HG02943 (cell line): ENCODE data around the gene ACTG1.

Experiments used
- ATAC-seq: cut with Tn5 transposase; IDR thresholded peaks from one replicate; pipeline ENCODE4 v1.9.1; 2021; ENCODE audit warnings: mild to moderate bottlenecking, low read depth, moderate library complexity; ENCODE audit not compliant: unreplicated experiment

Gene ACTG1

DNA sequence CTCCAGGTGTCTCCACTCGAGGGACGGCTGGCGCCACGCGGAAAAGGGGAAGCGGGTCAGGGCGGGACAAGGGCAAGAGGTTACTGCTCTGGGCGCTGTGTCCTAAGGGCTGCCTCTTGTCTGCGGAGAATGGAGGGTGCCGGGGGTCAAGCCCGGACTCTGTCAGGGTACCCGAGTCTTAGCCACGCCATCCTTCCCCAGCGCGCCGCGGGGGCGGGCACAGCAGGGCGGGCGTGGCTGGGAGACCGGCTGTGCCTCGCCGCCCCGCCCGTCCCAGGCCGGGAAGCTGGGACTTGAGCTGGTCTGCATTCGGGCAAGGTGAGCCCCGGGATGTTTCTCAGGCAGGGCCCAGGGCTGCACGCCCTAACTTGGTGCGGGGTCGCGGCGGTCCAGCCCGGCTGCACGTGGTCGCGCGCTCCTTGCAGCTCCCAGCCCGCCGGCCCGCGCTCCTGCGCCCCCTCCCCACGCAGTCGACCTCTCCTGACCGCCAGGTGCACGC is 6.2 kb upstream of the ACTG1 start:
- no peak for ATAC-seq

DNA sequence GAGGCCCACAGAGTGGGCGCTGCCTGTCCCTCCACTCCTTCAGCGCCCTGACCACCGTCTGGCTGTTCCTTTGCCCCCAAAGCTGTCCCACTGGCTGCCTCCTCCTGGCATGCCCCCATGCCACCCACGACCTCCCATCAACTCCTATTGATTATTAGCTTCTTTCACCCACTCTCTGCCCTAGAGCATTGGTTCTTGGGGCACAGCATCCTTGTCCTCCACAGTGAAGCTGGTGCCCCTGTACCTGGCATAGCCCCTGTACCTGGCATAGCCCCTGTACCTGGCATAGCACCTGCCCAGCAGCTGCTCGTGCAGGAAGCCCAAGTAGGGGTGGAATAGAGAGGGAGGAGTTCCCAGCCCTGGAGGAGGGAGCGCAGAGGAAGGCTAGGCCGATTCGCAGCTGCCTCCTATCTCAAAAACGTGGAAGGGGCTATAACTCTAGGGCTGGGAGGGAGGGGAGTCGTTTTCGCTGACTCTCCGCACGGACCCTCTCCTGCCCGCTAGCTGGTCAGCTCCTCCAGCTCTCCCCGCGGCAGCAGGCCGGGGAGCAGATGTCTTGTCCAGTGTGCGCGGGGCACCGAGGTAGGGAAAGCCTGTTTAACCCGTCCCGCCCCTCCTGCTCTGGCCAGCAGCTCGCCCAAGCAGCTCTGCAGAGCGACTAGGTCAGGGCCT is 5.7 kb upstream of the ACTG1 start:
- ATAC-seq, result no peak

DNA sequence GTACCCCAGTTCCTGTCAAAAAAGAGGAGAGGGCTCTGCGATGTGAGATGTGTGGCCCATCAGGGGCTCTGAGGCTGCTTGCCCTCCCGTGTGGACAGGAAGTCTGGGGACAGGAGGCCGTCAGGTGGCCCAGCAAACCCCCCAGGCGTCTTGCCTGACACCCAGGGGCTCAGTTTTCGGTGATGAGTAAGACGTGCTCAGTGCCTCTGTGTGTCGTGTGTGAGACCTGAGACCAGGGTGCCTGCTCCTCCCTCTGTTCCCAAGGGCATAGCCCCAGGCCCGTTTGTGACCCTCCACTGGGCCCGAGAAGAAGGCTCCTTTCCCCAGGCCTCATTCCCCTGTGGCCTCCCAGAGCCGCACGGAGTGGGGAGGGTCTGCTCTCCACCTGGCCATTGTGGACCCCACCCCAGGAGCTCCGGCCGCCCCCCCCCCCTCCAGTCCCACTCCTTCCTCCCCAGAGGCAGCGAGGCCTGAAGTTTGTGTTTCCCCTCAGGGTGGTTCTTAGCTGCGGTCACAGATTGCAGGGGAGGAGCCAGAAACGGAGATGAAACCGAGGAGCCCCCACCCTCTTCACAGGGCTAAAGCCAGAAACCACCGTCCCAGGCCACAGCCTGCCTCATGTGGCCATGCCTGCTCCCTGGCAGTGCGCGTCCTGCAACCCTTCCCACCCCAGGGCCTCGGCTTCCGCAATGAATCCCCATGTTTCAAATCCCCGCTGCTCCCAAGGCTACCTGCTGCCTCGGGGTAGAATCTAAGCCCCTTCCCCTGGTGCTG is 4.9 kb upstream of the ACTG1 start:
- peak; percentile 42 for ATAC-seq

DNA sequence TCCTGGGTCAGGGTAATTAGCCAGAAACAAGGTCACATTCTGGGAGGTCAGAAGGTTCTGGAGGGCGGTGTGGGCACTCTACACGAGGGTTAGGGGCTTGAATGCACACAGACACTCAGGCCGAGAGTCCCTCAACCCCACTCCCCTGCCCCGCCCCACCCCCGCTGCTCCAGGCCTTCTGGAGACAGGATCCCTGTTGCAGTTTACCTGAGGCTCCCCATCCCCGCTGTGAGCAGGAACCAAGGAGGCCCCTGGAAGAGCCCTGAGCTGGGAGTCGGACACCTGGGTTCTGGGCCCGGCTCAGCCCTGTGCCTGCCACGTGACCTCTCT is 4.4 kb upstream of the ACTG1 start:
- ATAC-seq, result no peak

DNA sequence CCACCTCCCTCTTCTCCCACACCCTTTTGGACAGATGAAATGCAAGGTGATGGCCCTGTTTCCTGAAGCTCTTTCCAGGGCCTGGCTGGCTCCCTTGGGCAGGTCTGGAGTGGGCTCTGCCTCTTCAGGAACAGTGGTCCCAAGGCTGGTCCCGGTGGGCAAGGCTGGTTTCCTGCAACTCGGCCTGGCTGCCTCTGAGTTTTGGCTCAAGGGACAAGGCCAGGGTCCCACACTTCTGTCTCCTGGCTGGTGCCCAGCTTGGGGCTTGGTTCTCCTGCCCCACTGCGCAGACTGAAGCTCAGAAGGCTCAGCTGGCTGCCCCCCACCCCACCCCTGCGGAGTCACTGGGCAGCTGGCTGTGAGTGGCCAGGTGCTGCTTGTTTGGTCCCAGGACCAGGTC is 3.8 kb upstream of the ACTG1 start:
- no peak for ATAC-seq

DNA sequence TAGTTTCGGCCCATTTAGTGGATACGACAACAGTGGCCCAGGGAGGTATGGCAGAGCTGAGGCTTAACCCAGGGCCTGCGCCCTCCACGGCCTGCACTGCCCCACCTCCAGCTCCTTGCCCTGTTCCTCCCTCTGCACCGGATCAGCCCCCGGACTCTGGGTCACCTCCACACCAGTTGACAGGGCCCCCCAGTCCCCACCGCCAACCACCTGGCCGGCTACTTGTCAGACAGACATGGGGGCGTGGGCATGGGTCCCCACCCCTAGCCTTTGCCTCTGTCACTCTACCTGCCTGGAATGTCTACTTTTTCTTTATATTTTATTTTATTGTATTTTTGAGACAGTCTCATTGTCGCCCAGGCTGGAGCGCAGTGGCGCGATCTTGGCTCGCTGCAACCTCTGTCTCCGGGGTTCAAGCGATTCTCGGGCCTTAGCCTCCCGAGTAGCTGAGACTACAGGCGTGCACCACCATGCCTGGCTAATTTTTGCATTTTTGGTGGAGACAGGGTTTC is 3.0 kb upstream of the ACTG1 start:
- ATAC-seq, result no peak

DNA sequence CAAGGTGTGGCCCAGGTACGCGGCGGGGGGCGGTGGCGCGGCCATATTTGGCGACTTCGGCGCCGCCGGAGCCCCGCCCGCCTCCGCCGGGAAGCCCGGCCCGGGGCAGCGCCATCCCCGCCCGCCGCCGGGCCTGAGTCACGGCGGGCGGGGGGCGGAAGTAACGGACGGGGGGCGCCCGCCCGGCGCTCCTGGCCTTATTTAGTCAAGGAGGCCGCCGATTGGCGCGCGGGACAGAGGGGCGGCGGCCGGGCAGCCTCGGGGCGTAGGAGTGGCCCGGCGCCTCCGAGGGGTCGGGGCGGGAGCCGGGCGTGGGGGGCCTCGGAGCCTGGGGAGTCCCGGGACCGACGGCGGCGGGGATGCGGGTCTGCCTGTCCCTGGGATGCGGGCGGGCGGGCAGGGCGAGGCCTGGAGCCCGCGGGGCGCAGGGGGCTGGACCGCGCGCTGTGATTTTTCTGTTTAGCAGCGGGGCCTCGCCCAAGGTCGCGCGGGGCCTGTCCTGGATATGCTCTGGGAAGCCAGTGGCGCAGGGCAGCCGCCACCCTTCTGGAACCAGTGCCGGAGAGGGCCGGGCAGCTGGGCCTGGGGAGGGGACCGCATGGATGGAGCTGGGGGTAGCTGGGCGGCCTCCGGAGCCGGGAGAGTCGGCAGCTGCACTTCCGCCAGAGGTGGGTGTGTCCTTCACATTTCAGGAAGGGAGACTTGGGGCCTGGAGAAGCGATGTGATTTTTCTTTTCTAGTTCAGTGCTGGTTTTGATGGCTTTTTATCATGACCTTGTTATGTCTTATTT is 2.3 kb upstream of the ACTG1 start:
- no peak for ATAC-seq

DNA sequence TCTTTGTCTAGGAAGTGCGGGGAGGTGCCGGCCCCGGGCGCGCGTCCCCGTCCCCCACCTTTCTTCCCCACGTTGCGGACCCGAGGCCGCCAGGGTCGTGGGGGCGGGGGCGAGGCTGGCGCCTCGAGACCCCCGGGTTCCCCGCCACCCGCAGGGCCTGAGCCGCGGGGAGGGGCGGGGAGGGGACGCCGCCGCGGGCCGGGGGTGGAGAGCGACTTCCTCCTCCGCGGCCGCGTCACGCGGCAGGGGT is 1.8 kb upstream of the ACTG1 start:
- no peak for ATAC-seq

DNA sequence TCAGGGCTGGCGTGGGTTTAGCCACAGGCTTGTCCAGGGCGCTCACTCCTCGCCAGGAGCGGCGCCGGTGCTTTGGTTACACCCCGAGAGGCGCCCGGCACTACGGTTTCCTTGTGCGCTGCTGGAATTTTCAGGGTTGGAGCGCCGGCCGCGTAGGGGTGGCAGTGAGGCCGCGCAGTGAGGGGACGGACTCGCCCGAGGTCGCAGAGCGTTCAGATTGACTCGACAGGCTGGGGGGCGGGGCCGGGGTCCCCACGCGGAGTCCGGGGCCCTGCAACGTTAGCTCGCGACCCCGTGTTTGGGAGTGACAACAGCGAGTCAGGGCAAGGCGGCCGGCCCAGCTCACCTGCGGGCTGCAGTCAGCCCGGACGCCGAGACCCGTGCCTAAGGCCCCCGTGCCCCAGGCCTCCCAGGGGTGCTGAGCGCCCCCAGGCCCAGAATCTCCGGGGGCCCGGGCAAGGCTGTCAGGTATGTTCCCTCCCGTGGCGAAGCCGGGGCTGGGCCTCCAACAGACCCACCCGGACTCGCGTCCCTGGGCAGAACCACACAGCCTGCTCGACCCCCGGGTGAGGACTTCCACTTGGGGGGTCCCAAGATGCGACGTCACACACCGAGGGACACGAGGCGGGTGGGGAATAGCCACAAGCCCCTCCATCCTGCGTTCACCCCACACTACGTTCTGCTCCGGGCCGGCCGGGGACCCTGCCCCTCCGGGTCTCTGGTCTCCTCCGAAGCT is 1.3 kb upstream of the ACTG1 start:
- no peak for ATAC-seq

DNA sequence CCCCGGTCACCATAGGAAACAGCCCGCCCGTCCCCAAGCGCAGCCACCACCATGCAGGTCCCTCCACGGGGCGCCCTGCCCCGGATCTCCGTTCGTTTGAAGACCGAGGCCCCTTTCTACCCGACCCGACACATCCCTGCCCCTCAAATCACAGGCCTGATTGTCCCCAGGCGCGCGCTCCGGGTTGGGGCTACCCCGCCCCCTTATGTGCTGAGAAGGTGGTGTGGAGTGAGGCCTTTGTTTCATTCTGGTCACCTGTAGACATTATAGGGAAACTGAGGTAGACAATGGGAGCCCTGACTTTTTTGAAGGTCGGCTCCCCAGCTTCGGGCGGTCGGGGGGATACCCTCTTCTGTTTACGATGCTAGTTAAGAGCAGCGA is 763 bp upstream of the ACTG1 start:
- peak; percentile 6 for ATAC-seq

DNA sequence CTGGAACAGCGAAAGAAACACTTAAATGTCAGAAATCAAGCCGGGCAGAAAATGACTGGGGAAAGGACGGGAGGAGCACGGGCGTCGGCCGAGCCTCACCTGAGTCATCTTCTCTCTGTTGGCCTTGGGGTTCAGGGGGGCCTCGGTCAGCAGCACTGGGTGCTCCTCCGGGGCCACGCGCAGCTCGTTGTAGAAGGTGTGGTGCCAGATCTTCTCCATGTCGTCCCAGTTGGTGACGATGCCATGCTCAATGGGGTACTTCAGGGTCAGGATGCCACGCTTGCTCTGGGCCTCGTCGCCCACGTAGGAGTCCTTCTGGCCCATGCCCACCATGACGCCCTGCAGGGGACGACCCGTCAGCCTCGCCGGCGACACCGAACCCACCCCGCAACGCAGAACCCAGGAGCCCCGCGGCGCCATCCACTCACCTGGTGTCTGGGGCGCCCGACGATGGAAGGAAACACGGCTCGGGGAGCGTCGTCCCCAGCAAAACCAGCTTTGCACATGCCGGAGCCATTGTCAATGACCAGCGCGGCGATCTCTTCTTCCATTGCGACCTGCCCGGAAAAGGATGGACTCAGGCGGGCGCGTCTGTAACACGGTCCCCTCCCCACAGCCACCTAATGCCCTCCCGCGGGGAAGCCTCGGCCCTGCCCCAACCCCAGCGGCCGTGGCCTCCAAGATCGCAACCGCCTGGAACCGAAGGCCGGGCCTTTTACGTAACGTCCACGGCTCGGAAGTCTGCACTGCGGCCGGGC is 616 bp downstream of the ACTG1 start:
- ATAC-seq, result no peak

DNA sequence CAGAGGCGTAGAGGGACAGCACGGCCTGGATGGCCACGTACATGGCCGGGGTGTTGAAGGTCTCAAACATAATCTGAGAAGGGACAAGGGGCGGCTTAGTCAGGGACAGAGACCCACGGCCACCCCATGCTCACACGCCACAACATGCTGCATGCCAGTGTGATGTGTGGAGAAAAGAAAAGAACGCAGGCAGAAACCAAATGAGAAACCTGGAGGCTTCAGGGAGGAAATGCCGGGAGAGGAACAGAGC is 1.1 kb downstream of the ACTG1 start:
- no peak for ATAC-seq

DNA sequence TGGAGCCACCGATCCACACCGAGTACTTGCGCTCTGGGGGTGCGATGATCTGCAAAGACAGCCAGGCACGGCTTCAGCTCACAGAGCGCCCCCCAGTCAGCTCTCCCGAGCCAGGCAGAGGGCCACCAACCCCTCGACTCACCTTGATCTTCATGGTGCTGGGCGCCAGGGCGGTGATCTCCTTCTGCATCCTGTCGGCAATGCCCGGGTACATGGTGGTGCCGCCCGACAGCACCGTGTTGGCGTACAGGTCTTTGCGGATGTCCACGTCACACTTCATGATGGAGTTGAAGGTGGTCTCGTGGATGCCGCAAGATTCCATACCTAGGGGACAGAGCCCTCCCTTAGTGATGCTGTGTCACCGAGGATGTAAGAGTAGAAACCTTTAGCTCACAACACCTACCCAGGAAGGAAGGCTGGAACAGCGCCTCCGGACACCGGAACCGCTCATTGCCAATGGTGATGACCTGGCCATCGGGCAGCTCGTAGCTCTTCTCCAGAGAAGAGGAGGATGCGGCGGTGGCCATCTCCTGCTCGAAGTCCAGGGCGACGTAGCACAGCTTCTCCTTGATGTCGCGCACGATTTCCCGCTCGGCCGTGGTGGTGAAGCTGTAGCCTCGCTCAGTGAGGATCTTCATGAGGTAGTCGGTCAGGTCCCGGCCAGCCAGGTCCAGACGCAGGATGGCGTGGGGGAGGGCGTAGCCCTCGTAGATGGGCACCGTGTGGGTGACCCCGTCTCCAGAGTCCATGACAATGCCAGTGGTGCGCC is 1.6 kb downstream of the ACTG1 start:
- no peak for ATAC-seq

DNA sequence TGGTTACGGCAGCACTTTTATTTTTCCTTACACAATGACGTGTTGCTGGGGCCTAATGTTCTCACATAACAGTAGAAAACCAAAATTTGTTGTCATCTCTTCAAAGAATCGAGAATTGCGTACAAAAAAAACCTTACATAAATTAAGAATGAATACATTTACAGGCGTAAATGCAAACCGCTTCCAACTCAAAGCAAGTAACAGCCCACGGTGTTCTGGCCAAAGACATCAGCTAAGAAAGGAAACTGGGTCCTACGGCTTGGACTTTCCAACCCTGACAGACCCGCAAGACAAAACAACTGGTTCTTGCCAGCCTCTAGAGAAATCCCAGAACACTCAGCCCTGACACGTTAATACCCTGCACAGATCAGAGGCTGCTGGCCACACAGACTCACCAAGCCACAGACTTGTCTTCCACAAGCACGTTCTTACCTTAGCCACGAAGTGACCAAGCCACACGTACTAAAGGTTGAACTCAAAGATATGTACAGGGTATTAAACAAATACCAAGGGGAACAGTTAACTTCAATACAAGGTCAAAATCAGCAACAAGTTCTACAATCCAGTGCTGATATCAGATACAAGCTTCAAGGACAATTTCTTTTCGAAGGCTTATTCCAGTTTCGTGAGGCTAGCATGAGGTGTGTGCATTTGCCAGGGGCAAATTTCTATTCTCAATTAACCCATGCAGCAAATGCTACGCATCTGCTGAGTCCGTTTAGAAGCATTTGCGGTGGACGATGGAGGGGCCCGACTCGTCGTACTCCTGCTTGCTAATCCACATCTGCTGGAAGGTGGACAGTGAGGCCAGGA is 2.4 kb downstream of the ACTG1 start:
- ATAC-seq, result no peak

DNA sequence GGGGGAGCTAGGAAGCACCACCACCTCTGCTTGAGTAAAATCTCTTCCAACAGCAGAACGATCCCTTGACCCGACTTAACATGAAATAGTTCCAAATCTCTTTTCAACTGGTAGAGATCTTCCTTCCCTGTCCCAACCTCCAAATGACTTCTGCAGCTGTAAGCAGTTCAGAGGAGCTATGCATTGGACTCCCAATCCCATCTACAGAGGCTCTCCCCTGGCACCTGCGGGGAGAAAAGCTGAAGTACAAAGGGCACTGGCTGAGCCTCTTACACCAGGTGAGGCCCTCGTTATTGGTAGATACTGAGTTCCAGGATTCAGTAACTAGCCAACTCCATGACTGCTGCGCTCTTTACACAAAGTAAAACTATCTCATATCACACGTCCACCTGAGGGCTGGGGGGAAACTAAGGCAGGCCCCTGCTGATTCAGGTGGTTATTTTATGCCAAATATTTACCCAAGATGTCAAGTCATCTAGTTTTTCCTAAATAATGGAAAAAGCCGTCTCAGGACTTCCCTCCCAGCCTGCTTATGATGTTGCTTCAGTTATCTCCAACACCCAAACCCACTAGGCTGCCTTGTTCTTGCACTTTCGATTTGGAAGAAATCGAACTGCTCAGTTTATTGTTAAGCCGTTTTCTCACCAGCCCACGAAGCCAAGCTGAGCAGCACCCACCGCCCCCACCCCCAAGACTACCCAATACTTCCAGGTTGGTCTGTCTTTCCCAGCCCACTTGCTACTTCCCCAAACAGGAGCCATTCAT is 3.2 kb downstream of the ACTG1 start:
- no peak for ATAC-seq

DNA sequence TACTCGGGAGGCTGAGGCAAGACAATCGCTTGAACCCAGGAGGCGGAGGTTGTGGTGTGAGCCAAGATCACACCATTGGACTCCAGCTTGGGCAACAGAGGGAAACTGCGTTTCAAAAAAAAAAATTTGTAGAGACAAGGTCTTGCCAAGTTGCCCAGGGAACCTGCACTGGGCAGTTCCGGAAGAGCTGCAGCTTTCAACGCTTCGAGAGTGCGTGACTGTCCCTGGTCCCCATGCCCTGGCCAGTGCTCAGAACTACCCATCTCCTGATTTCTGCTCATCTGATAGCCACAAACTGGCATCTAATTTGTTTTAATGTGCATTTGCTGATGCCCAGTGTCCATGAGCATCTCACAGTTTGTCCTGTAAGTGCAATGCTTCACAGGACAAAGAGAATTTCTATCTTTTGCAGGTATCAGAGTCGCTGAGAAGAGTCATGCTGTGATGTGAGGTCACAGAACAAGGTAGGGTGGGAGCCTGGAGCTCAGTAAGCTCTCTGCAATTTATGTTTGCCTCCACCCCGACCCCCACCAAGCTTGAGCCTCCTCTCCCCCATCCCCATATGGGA is 3.9 kb downstream of the ACTG1 start:
- no peak for ATAC-seq

DNA sequence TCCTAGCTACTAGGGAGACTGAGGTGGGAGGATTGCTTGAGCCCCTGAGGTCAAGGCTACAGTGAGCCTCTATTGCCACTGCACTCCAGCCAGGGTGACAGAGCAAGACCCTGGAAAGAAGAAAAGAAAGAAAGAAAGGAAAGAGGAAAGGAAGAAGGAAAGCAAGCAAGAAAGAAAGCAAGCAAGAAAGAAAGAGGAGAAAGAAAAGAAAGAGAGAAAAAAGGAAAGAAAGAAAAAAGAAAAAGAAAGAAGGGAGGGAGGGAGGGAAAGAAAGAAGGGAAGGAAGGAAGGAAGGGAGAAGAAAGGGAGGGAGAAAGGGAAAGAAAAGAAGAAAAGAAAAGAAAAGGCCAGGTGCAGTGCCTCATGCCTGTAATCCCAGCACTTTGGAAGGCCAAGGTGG is 9.0 kb downstream of the ACTG1 start:
- no peak for ATAC-seq

DNA sequence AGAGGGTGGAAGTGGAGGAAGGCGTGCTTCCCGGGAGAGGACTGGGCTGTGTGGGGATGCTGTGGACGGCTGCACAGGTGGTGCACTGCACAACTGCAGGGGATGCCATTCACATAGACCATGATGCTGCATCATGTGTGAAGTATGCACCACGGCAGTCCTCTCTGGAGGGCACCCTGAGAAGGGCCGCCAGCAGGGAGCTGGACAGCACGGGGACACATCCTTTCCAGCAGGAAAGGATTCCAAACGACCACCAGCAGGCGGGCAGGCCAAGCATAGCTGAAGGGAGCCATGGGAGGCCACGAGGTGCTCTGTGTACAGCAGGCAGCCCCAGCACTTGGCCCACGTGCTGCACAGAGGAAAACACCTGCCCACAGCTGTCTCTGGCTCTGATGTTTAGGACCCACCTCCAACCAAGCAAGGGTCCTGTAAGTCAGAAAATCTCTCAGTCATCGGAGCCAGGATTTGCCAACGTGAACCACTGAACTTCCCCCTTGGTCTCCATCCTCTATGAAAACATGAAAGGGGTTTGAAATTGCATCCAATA is 10.1 kb downstream of the ACTG1 start:
- ATAC-seq, result no peak
